SU-DHL-6 (cell line): Measurements from ENCODE around the gene PTPN20.

Experiments used
- H2AFZ ChIP-seq: fragments of 200-600 bp; sonication (generic); 2 replicates; pipeline ENCODE4 v1.6.1; 2014; ENCODE audit warnings: low read depth, mild to moderate bottlenecking, moderate library complexity, mixed read lengths, antibody characterized with exemption, low read length; ENCODE audit not compliant: severe bottlenecking
- H3F3A ChIP-seq: fragments of 200-600 bp; shearing (Covaris generic); 2 replicates; pipeline ENCODE4 v1.6.0; 2016; ENCODE audit warnings: antibody characterized with exemption, mild to moderate bottlenecking; ENCODE audit not compliant: insufficient read depth
- H3K27ac ChIP-seq: fragments of 200-600 bp; sonication (generic); 2 replicates; pipeline ENCODE4 v1.5.1; 2016; ENCODE audit warnings: low read depth, mild to moderate bottlenecking, low read length, moderate library complexity, mixed read lengths
- H3K27me3 ChIP-seq: fragments of 200-600 bp; sonication (generic), shearing (Covaris generic); 2 replicates; pipeline ENCODE4 v1.6.0; 2014; ENCODE audit warnings: mild to moderate bottlenecking, low read length
- H3K36me3 ChIP-seq: fragments of 200-600 bp; sonication (generic); 2 replicates; pipeline ENCODE4 v1.6.1; 2014; ENCODE audit warnings: mild to moderate bottlenecking, low read length, mixed read lengths
- H3K4me2 ChIP-seq: fragments of 300-600, 200-600 bp; shearing (Covaris generic), sonication (generic); 2 replicates; pipeline ENCODE4 v1.6.0; 2014; ENCODE audit warnings: low read length, low read depth, mild to moderate bottlenecking; ENCODE audit not compliant: poor library complexity, severe bottlenecking
- H3K4me3 ChIP-seq: fragments of 200-600 bp; sonication (generic); 2 replicates; pipeline ENCODE4 v1.5.1; 2014; ENCODE audit warnings: antibody characterized with exemption, low read length, mild to moderate bottlenecking, mixed read lengths; ENCODE audit not compliant: insufficient read depth, poor library complexity, severe bottlenecking
- H3K79me2 ChIP-seq: fragments of 200-600 bp; sonication (generic); 2 replicates; pipeline ENCODE4 v1.6.1; 2014; ENCODE audit warnings: mild to moderate bottlenecking, low read length, moderate library complexity; ENCODE audit not compliant: insufficient read depth
- H3K9ac ChIP-seq: fragments of 200-600 bp; sonication (generic); 2 replicates; pipeline ENCODE4 v1.7.0; 2014; ENCODE audit warnings: mild to moderate bottlenecking, low read length
- H3K9me2 ChIP-seq: fragments of 200-600 bp; sonication (generic); replicated peaks from 2 replicates; pipeline ENCODE4 v1.6.1; 2014; ENCODE audit warnings: low read length; ENCODE audit not compliant: insufficient read depth
- H3K9me3 ChIP-seq: fragments of 200-600 bp; sonication (generic); 2 replicates; pipeline ENCODE4 v1.6.1; 2014; ENCODE audit warnings: low read length, mixed read lengths; ENCODE audit not compliant: insufficient read depth
- H4K20me1 ChIP-seq: fragments of 200-600 bp; sonication (generic); 2 replicates; pipeline ENCODE4 v1.6.1; 2014; ENCODE audit warnings: low read depth, mild to moderate bottlenecking, antibody characterized with exemption, low read length, moderate library complexity, mixed read lengths
- EZH2phosphoT487 ChIP-seq: fragments of 200-600 bp; sonication (generic), shearing (Covaris generic); conservative IDR thresholded peaks from 2 replicates; pipeline ENCODE4 v1.6.1; 2018; ENCODE audit warnings: mild to moderate bottlenecking, antibody characterized with exemption, low read length, moderate library complexity, mixed read lengths
- TF ChIP-seq, protein P1 (sequence below): fragments of 200-600 bp; sonication (generic); IDR thresholded peaks from one replicate; pipeline ENCODE4 v1.5.1; 2017; ENCODE audit warnings: antibody characterized with exemption, mild to moderate bottlenecking, low read length, moderate library complexity; ENCODE audit not compliant: insufficient read depth, poor library complexity, severe bottlenecking

The PTPN20 gene

DNA sequence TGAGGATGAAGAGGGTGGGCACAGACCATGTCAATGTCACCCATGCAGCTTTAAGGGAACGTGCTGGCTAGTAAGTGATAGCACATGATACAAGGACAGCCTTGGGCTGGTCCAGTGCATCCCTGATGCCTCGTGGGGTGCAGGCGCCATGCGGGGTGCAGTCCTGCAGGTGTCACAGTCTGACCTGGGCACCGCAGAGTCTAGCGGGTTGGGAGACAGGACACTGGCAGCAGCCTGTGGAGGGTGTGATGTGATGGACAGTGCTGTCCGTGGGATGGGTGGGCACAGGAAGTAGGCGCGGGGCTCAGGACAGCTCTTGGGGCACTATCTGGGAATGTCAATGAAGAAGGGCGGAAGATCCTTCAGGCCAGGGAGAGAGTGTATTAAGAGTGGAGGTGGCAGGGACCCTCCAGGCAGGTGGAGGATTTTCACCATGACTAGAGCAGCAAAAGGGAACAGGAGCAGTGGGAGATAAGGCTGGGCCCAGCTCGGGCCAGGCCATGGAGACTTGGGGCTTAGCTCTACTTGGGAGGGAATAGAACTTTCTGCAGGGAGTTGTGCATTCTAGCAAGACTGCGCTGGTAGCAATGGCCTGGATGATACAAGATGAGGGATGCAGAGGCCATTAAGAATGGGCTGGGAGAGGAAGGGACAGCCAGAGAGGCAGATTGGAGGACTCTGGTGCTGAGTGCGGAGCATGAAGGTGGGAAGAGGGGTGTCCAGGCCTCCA, 122.5 kb downstream of the PTPN20 start:
- no peak overlapping the region for H2AFZ ChIP-seq
- no peaks in the 10 kb centered on the region for H3K9me3 ChIP-seq
- no peaks in the 10 kb centered on the region for H3F3A ChIP-seq
- H3K27ac ChIP-seq: no peak overlapping the region
- no peak overlapping the region for H3K4me3 ChIP-seq
- no peaks in the 10 kb centered on the region for H3K9me2 ChIP-seq
- H3K4me2 ChIP-seq: no peak overlapping the region
- no peaks in the 10 kb centered on the region for H3K79me2 ChIP-seq
- no peaks in the 10 kb centered on the region for H3K36me3 ChIP-seq
- no peaks in the 10 kb centered on the region for H4K20me1 ChIP-seq
- no peak overlapping the region for H3K9ac ChIP-seq
- TF ChIP-seq, protein P1, sequence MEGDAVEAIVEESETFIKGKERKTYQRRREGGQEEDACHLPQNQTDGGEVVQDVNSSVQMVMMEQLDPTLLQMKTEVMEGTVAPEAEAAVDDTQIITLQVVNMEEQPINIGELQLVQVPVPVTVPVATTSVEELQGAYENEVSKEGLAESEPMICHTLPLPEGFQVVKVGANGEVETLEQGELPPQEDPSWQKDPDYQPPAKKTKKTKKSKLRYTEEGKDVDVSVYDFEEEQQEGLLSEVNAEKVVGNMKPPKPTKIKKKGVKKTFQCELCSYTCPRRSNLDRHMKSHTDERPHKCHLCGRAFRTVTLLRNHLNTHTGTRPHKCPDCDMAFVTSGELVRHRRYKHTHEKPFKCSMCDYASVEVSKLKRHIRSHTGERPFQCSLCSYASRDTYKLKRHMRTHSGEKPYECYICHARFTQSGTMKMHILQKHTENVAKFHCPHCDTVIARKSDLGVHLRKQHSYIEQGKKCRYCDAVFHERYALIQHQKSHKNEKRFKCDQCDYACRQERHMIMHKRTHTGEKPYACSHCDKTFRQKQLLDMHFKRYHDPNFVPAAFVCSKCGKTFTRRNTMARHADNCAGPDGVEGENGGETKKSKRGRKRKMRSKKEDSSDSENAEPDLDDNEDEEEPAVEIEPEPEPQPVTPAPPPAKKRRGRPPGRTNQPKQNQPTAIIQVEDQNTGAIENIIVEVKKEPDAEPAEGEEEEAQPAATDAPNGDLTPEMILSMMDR: no peak
- TF ChIP-seq EZH2phosphoT487: no peak
- no peaks in the 10 kb centered on the region for H3K27me3 ChIP-seq

DNA sequence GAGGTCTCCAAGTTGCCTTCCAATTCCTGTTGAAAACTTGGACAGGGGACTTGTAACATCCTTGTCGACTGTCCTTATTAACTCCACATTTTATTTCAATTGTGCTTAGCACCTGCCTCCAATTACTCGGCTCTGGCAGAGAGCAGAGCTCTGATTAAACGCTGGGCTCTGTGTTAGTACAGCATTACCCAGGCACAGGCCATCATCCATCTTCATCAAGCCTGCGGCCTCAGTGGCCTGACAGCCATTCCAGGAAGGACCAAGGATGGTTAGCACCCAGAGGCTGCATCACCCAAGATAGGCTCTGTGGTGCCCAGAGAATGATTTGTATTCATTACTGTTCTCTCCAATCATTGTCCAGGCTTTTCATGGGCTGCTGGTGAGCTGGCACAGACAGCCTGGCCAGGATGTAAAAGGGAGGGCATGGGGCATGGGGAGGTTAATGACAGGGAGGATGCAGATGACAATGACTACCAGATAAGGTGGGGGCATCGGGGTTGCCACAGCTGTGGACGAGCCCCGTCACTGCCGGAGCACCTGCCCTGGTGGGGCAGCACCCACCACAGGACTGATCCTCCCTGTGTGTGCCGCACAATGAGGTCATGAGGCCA, 123.3 kb downstream of the PTPN20 start:
- Histone ChIP-seq H3K4me3 (no peak overlapping the region), H3K27me3 (no peaks in the 10 kb centered on the region), H3K79me2 (no peaks in the 10 kb centered on the region), H3K9me2 (no peaks in the 10 kb centered on the region), H3K27ac (no peak overlapping the region), H3K9ac (no peak overlapping the region), H4K20me1 (no peaks in the 10 kb centered on the region), H2AFZ (no peak overlapping the region), H3K9me3 (no peaks in the 10 kb centered on the region), H3F3A (no peaks in the 10 kb centered on the region), H3K36me3 (no peaks in the 10 kb centered on the region), H3K4me2 (no peak overlapping the region)
- no peak for TF ChIP-seq EZH2phosphoT487
- TF ChIP-seq, protein P1: no peak

DNA sequence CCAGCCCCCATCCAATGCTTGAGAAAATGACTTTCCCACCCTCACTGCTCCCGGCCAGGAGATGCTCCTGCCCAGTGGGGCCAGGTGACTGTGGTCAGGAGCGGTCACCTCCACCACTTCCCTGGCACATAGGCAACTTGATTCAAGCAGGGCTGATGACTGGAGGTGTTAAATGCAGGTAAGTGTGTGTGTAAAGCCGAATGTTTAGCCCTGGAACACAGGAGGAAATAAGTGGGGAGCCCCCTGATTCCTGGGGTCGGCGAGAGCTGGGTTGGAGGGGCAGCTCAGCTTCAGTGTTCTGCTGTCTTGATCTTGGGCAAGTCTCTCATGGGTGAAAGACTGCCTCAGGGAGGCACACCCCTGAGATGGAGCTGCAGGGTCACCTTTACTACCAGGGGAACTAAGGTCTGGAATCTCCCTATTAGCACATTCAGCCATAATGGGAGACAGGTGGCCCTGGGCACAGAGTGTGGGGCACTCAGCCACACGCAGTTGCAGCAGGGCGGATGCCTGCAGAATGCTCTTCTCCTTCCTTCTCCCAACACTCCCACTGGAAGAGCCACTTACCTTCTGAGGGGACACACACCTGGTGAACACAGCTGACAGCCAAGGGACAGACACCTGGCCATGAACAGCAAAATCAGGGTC, 124.1 kb downstream of the PTPN20 start:
- Histone ChIP-seq H3K4me2 (no peak overlapping the region), H3K27ac (no peak overlapping the region), H4K20me1 (no peaks in the 10 kb centered on the region), H3K9me3 (no peaks in the 10 kb centered on the region), H2AFZ (no peak overlapping the region), H3K4me3 (no peak overlapping the region), H3K79me2 (no peaks in the 10 kb centered on the region), H3K36me3 (no peaks in the 10 kb centered on the region), H3K9me2 (no peaks in the 10 kb centered on the region), H3K27me3 (no peaks in the 10 kb centered on the region), H3F3A (no peaks in the 10 kb centered on the region), H3K9ac (no peak overlapping the region)
- TF ChIP-seq EZH2phosphoT487: no peak
- TF ChIP-seq, protein P1: no peak
